Measurements from ENCODE around the gene RBAK.
A peak's percentile ranks its signal among the peaks of the same experiment; 100 is the strongest.
"Not testable (repeated sequence)": the region's sequence is repeated elsewhere in the genome, so short reads cannot be mapped to it uniquely, and the experiment has no call there.

RBAK gene

DNA sequence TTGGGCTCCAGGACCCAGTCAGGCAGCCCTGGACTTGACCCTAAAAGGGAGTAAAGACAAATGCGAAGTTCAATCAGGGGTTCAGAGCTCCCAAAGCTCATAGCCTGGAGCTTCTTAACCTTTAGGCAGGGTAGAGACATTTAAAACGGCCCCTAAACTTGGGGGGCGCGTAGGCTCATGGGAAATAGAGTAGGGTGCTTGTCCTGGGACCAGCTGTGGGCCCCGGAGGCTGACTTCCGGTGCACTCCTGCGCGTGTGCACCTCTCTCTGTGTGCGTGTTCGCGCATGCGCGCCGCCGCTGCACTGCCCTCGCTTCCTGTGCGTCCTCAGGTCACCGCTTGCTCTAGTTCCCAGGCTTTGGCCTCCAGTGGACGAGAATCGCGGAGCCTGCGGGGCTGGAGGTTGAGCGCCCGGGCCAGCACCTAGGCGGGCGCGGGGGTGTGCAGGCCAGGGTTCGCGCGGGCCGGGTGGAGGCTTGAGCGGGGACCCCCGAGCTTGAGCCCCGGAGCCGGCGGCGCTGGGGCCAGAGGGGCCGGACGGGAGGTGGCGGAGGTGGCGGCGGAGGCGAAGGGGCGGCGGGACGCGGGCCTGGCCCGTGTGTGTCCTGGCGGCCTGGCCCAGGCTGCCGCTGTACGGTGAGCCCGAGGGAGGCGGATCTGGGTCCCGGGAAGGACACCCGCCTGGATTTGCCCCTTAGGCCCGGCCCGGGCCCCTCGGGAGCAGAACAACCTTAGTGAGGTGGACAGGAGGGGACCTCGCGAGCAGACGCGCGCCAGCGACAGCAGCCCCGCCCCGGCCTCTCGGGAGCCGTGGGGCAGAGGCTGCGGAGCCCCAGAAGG is at the start of gene RBAK:
Gene RBAK (plus strand): TSS at position 303 of the 839 bp plus-strand sequence. CDS start 2,217 bp downstream, outside the sequence.
- peak; percentile 43 to 96 (median 86) for DNase-seq

DNA sequence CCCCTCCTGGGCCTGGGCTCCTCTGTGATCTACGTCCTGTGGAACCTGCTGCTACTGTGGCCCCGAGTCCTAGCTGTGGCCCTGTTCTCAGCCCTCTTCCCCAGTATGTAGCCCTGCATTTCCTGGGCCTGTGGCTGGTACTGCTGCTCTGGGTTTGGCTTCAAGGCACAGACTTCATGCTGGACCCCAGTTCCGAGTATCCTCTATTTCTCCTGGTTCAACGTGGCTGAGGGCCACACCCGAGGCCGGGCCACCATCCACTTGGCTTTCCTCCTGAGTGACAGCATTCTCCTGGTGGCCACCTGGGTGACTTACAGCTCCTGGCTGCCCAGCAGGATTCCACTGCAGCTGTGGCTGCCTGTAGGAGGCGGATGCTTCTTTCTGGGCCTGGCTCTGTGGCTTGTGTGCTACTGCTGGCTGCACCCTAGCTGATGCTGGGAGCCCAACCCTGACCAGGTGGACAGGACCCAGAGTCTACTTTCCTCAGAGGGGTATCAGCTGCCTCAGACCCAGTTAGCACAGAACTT is 48.9 kb upstream of the RBAK start:
- no peak for DNase-seq

DNA sequence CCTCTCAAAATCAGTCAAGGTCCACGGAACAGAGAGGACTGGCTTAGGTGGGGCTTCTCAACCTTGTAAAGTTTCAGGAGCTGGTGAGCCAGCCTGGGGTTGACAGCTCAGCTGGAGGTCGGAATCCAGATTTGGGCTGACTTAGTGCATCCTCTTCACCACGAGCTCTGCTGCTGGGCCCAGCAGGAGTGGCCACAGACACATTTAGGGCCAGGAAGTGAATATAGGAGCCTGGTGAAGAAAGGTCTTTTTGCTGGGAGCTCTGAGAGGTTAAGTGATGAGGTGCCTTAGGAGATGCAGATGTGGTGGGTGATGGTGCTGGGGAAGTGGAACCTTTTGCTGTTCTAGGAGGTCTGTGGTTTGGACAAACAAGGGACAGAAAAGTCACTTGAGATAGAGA is 47.4 kb upstream of the RBAK start:
- DNase-seq: no peak

DNA sequence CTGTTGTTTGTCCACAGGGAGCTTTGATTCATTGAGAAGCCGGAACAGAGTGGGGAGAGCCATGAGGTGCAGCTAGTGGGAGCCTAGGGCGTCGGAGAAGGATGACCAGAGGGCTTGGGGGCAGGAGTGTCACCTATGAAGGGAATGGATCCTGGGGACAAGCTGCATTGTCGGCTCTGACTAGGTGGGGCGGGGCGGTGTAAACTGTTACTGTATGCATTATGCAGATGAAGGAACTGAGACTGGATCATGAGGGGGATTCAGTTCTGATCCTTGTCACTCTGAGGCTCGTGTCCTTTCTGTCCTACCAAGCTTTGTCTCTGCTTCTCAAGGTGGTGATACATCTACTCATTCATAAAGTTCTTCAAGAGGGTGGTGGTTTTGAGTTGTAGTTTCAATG is 46.8 kb upstream of the RBAK start:
- no peak for DNase-seq

DNA sequence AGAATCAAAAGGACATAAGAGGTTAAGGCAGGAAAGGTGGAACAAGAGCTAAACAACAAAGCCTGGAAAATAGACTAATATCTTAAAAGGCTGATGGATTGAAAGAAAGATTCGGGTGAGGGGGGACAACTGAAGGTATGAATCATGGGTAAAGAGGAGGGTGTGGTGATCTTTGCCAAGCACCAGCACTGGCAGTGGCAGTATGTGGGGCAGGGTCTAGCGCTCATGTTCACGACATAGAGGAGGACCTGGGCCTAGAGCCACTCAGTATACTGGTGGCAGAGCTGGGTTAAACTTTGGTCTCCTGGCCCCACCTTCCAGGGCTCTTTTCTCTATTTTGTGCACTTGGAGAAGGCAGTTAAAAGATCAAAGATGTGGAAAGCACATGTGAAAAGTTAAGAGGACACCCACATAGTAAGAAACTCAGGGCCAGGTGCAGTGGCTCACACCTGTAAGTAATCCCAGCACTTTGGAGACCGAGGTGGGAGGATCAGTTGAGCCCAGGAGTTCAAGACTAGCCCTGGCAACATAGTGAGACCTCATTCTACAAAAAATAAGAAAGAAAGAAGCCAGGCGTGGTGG is 46.2 kb upstream of the RBAK start:
- no peak for DNase-seq

- no peak for DNase-seq
These were observed 44.7 kb upstream of the RBAK start for GRCh38 chr7:5001003-5001402.

DNA sequence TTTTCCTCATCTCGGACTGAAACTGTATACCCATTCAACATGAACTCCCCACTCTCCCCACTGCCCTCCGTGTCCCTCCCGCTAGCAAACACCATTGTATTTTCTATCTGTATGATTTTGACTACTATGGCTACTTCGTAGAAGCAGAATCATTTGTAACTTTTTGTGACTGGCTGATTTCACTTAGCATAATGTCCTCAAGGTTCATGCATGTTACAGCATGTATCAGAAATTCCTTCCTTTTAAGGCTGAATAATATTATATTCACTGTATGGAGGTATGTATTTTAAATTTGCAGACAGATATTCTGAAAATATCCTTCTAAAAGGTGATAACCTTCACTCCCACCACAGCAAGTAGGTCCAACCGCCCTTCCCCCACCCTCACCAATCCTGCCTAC is 43.7 kb upstream of the RBAK start:
- DNase-seq: no peak

DNA sequence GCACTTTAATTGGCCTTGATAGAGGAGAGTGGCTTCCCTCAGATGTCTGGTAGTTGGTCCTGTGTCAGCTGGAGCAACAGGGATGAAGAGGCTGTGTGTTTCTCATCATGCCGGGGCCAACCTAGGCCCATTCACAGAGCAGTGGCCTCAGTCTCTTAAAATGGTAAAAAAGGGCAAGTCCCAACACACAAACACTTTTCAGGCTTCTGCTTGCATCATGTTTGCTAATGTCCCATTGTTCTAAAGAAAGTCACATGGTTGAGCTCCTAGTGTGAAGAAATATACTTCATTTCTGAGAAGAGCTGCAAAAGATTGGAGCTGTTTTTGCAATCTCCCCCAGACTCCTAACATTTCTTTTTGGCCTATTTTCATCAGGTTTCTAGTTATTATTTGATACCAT is 40.6 kb upstream of the RBAK start:
- no peak for DNase-seq

DNA sequence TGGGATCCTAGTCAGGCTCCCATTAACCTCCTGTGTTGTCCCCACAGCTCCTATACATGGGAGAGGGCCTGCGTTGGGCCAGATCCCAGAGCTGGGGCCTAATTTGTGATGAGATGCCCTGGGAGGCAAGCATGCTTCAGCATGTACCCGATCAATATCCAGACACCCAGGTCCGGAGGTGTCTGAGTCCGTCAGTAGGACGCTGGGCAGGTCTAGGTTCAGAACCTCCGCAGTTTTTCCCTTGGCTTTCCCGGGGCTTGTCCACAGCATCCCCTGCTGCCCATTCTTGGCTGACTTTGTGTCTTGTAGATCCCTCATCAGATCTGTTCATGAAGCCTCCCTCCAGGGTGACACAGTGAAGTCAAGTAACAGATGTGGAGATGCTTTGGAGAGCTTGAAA is 32.7 kb upstream of the RBAK start:
- no peak for DNase-seq

GRCh38 chr7:5015936-5016335 is 29.7 kb upstream of the RBAK start:
- DNase-seq: not testable (repeated sequence)

DNA sequence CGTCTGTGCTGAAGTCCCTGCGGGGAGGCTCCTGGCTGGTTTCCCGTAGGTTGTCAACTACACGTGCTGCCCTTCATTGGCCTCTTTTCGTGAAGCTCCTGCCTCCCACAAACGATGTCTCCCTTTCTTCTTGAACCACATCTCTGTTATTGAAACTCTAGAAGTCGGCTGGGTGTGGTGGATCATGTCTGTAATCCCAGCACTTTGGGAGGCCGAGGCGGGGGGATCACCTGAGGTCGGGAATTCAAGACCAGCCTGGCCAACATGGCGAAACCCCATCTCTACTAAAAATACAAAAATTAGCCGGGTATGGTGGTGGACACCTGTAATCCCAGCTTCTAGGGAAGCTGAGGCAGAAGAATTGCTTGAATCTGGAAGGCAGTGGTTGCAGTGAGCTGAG is 28.0 kb upstream of the RBAK start:
- not testable (repeated sequence) for DNase-seq

- DNase-seq: no peak
These were observed 25.6 kb upstream of the RBAK start for GRCh38 chr7:5020098-5020497.

GRCh38 chr7:5020976-5021550 is 24.6 kb upstream of the RBAK start:
- DNase-seq: not testable (repeated sequence)

DNA sequence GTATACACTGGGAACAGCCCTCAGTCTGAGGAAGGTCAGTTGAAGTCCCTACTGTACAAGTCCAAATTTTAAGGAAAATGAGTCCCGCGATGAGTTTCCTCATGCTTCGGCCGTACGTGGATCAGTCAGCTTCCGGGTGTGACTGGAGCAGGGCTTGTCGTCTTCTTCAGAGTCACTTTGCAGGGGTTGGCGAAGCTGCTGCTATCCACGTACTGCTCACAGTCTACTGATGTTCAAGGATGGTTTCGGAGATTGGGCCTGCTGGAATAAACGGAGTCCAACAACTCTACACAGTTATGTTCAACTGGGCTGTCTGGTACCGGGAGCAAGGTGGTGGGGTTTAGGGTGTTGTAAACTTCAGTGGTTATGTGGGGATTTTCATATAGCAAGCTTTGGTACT is 22.0 kb upstream of the RBAK start:
- DNase-seq: not testable (repeated sequence)

- not testable (repeated sequence) for DNase-seq
These were observed 17.8 kb upstream of the RBAK start for GRCh38 chr7:5027796-5028410.

DNA sequence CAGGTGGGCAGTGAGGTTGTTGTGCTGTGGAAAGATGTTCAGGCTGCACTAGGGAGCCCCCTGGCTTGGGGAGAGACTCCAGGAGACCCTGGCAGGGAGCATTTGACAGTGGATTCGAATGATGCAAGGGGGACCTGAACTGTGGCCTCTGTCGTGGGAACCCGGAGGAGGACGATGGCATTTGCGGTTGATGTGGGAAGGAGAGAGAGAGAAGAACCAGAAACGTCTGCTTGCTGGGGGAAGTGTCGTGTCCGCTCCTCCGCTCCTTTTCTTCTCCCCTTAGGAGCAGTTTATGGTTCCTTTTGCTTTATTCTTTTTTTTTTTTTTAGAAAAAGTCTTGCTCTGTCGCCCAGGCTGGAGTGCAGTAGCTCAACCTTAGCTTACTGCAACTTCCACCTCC is 12.5 kb upstream of the RBAK start:
- not testable (repeated sequence) for DNase-seq

- DNase-seq: no peak
These were observed 10.4 kb upstream of the RBAK start for GRCh38 chr7:5035276-5035675.

DNA sequence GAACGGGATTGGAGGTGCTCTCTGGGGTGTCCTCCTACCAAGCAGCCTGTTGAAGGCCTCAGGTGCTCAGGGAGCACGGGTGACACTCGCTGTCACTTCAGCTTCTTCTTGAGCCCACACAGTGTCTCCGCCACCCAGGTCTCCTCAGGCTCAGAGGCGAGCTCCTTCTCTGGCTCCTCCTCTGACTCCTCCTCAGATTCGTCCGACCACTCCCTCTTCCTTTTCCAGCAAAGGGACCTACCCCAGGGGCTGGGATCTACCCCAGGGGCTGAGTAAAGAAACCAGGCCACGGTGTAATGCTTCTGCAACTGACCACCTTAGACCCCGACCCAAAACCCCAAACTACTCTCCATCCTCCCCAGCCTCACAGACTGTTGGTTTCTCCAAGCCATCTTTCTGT is 9.2 kb upstream of the RBAK start:
- DNase-seq: no peak

DNA sequence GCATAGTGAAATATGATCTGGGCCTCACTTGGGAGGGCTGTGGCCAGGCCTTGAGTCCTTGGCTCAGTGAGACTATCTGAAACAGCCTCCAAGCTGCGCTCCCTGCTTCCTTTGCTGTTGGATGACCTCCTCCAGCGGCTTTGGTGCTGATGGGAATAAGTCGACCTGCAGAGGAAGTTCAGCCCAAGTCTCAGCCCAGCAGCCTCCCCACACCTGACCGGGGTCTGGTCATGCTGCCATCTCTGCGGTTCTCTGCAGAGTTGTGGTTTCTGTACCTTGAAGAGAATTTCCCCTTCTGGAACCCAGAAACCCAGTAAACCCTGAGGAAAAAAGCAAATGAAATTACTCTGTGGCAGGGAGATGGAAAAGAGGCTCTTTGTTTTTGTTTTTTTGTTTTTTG is 4.6 kb upstream of the RBAK start:
- DNase-seq: no peak

- DNase-seq: no peak
These were observed 2.0 kb upstream of the RBAK start for GRCh38 chr7:5043661-5044060.

DNA sequence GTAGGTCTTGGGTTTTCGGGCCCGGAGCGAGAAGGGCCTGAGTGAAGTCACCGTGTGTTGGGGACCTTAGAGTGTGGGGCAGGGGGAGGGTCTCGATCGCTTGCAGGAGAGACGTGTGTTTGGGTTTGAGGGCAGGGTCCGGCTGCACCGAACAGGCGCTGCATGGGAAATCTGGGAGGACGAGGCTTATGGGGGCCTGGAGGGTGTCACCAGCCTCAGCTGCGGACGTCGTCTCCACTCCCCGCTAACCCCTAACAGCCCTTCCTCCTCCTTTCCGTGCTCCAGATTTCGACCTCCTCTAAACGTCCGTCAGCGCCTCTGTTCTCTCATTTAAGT is 705 bp downstream of the RBAK start:
- DNase-seq: peak in 2 of 56 donors; percentile 21 to 31

GRCh38 chr7:5047127-5047526 is 1.5 kb downstream of the RBAK start:
- DNase-seq: not testable (repeated sequence)

All from amygdala (tissue), 56 donors.